Fibroblast of the conjunctiva (primary cell): ENCODE measurements around the gene CREG1.
"Not testable (repeated sequence)": the region's sequence is repeated elsewhere in the genome, so short reads cannot be mapped to it uniquely, and the experiment has no call there.

Source experiments
- DNase-seq: peaks from one replicate; pipeline ENCODE4 v3.0.0-alpha.2; 2010; ENCODE audit warnings: low read depth

Gene CREG1

DNA sequence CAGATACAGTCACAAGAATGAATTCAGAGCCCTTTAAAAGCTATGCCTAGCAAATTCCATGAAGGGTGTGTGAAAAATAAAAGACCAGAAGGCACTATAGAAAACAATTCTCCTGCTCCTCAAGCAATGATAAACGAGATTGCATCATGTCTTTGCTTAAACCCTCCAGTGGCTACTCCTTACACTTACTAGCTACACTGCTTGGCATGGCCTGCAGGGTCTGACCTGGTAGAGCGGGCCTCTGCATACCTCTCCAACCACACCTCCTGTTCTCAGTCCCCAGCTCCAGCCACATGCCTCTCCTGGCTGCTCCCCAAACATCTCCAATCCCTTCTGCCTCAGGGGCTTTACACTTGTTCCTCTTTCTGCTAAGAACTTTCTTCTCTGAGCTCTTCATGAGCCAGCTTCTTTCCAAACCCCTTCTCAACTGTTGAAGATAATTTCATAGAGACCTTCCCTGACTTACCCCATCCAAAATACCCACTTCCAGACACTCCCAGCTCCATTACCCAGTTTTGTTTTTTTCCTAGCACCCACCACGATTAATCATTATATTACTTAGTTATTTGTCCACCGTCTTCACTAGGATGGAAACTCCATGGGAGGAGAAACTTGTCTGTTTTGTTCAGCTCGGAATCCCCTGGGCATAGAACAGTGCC is 11.2 kb upstream of the CREG1 start:
- no peak for DNase-seq

DNA sequence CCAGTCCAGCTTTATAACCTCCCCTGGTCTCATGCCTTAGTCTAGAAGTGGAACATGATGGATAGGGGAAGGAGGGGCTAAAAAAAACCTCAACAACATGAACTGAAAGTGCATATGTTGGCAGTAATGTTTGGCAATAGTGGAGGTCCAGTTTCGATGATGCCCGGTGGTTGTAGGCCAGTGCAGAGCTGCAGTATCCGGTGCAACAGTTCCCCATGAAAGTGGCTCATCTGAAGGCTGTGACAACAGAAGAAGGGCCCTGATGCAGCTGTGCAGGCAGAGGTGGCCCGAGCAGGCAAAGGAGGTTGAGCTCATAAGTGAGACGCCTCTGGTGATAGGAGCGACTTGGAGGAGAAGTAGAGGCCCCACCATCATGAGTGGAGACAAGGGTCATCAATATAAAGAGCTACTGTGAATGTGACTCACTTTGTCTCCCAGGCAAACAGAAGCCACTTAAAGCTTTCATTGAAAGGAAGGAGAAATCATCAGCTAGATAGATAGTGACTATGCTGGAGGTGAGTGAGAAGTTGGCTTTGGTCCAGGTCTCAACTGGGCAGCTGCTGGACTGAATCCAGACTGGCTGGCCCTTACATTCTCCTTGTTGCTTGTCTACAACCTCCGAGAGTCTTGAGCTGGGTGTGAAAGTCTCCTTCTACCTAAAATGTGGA is 10.2 kb upstream of the CREG1 start:
- DNase-seq: no peak

DNA sequence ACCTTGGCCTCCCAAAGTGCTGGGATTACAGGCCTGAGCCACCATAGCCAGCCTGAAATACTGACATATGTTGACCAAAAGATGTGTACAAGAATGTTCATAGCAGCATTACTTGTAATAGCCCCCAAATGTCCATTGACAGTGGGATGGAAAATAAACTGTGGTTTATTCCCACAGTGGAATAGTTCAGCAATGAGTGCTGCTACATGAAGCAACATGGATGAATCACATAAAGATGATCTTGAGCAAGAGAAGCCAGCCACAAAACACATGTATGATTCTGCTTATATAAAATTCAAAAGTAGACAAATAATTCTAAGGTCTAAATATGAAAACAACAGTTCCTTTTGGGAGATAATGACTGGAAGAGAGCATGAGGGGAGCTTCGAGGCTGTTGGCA is 9.1 kb upstream of the CREG1 start:
- DNase-seq: no peak

DNA sequence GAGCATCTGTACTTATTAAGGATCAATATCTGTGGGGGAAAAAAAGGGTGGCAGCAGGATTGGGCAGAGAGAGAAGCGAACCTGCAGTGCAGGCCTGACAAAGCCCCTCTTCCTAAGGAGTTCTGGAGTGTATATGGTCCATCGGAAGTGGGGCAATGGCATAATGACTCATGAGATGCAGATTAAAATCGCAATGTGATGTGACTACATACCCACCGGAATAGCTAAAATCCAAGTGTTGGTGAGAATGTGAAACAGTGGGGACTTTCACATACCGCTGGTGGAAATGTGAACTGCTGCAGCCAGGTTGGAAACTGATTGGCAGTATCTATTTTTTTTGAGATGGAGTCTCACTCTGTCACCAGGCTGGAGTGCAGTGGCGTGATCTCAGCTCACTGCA is 8.2 kb upstream of the CREG1 start:
- DNase-seq: no peak

DNA sequence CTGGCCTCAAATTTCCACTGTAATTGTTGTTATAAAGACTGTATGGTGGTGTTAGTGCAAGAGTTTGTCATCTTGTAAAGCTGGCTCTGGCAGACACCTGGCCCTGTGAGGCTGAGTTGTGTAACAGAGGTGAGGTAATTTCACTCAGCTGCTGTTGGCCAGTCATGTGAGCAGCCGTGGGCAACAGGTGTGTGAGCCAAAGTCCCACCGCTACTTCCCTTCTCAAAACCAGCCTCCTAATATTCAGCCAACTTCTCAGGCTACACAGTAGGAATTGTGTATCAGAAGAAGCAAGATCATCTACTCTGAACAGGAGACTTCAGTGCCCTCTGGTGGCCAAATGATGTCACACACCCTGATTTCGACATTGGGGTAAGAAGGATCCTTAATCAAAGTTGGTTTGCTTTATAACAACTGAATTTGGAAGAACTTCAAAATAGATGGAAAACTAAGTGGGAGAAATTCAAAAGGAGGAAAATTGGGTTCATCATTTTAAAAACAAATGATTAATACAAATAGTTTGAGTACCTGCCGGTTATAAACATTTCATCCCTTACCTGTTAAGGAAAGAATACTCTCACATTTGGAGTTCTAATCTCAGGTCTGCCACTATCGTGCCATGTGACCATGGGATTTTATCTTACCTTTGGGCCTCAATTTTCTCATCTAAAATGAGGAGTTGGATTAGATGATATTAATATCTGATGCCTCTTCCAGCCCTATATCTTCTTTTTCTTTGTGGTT is 2.6 kb upstream of the CREG1 start:
- peak; percentile 57 for DNase-seq

DNA sequence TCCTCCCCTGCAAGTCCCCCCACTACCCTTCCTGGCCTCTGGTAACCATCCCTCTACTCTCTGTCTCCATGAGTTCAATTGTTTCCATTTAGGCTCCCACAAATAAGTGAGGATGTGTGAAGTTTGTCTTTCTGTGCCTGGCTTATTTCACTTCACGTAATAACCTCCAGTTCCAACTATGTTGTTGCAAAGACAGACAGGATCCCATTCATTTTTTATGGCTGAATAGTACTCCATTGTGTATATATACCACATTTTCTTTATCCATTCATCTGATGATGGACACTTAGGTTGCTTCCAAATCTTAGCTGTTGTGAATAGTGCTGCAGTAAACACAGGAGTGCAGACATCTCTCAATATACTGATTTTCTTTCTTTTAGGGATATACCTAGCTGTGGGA is 1.5 kb upstream of the CREG1 start:
- not testable (repeated sequence) for DNase-seq

DNA sequence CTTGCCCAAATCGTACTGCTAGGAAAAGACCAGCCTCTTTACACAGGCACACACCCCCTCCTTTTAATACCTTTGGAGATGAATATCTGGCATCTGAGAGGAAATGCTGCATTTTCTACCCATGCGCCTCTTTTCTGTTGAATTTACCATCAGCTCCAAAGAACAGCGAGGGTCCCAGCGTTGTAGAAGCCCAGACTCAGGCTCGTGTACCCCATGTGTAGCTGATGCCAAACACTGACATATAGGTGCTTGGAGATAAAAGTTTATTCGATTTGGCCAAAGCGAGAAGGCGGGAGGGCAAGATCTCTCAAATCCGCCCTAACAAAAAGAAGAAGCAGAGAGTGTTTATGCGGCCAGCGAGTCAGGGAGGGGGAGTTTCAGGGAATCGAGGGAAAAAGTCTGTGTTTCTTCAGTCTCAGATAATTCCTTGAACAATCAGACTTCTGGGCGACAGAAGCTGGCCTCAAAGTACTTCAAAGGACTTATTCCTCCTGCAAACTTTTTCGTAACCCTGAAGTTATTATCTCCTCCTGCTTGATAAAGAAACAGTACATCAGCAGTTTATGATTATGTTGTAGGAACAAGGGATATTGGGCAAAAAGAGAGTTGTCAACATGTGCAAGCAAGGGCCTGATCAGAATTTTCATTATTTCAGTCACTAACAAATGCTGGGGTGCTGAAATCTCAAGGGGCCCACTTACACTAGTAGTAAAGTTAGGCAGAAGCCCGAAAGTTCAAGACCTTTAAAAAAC is 642 bp upstream of the CREG1 start:
- DNase-seq: no peak

DNA sequence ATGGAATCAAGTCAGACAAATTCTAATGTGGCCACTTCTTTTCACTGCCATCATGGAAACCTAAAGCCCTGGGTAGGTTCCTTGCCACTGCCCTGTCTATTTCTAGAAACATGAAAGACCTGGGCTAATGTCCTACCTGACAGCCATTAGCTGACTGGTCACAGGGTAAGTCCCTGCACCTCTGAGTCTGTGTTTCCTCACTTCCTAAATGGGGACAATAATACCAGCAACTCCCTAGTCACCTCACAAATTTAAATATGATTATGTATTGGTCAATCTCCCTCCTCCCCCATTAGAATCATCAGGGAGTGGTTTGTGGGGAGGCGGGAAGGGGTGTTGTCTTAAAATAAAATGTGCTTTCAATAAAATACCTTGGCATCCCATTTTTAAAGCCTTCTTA is 2.2 kb downstream of the CREG1 start:
- no peak for DNase-seq

DNA sequence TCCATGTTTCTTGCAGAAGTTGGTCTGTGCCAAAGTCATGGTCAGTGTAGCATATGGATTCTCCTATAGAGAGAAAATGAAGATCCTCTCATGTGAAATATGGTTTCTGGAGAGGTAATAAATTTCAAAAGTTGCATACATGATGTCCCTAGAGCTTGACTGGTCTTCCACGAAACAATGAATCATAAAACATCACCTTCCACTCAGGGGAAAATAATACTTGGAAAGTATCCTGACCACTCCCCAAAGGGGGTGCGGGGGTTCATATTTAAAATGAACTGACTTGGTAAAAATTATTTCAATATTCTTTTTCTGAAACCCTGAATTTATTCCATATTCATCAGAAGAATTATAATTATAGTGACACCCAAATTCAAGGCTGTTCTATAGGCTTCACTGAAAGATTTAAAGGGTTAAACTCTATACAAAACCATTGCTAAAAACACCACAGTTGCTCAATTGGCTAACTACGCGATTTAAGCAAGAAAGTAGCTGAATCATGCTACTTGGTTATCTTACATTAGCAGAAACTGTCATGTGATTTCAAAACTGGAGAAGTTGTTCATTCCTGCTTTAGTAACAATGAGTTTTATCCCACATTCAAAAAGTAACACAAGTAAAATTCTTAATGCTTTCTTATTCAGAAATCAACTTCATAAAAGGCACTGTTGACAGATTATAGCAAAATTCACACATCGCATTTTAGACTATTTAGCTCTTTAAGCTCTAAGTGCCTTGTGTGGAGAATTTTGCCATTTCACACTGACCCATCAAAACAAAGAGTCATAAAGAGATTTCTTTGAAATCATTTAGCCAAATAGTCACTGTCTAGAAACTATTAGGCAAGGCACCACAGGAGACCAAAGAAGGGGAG is 5.3 kb downstream of the CREG1 start:
- DNase-seq: peak; percentile 28

DNA sequence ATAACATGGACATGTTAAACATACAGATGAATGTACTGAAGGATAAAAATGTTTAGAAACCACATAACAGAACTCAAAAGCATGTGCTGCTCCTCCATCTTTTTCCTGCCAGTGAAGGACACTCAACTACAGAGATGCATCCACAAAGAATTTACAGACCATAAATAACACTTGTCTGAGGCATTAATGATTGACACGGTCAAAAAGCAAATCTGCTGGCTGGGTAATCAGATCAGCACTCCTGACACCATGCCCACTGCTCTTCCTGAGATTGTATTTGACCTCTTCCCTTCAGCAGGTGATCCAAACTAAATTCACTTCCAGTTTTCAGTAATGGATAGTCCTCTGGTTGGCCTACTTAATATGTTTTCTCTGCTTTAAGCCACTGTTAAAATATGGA is 6.6 kb downstream of the CREG1 start:
- no peak for DNase-seq

DNA sequence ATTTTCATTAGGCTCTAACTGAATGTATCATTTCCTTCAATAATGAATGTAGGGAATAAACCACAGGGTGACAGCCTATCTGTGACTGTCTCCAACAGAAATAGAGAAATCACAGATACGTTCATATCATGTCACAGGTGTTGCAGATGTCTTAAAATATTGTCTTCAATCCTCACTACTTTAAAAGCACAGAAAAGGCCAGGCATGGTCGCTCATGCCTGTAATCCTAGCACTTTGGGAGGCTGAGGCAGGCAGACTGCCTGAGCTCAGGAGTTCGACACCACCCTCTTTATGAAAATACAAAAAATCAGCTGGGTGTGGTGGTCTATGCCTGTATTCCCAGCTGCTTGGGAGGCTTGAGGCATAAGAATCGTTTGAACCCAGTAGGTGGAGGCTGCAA is 8.2 kb downstream of the CREG1 start:
- no peak for DNase-seq

DNA sequence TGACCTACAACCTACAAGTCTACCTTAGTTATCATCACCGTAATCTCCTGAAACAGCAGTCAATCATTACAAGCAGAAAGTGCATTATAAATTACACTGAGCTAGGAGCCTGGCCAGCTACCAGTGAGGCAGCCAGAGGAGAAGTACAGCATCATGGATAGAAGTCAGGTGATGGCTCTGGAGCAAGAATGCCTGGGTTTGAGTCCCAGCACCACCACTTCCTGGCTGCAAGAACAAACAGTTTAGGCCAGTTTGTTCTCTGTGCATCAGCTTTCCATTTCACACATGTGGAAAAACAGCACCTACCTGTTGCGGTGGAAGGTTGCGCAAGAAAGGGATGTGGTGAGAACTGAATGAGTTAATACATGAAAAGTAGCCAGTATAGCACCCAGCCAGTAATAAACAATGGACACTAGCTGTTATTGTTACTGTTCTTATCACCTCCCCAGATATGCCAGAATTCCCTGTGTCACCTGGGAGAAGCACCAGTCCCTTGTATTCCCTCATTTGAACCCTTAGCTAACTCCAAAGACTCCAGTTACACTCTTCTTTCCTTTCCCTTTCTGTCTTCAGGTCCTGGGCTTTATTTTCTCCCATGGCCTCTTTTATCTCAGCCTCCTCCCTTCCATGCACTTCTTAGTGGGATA is 9.0 kb downstream of the CREG1 start:
- DNase-seq: no peak

DNA sequence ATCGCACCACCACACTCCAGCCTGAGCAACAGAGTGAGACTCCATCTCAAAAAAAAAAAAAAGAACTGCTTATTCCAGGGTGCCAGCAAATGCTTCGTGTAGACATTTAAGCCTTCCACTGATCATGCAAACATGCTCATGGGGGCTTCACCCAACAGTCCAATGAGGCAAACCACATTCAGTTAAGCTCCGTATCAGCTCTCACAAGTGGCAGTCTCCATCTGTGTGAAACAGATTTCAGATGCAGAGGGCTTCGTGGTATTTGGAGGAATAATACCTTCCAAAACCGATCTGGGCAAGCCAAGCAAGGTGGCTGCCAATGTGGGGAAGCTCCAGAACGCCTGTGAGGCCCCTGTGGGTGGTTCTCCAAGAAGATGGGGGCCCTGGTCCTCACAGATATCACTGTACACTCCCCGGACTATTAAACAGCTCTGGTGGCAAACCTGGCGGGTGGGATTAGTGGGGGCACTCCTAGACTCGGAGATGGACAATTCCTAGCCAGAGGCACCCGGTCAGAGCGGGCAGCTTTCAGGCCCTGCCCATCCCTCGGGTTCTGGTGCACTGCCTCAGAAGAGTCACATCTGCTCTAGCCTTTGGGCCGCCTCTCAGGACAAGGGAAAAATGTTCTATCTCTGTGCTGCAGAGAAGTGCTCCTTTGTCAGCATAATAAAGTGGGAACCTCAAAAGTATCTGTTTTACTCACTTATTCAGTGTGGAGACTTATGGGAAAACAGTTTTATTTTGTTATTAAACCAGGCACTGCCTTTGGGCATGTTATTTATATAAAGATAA is 10.2 kb downstream of the CREG1 start:
- DNase-seq: no peak

DNA sequence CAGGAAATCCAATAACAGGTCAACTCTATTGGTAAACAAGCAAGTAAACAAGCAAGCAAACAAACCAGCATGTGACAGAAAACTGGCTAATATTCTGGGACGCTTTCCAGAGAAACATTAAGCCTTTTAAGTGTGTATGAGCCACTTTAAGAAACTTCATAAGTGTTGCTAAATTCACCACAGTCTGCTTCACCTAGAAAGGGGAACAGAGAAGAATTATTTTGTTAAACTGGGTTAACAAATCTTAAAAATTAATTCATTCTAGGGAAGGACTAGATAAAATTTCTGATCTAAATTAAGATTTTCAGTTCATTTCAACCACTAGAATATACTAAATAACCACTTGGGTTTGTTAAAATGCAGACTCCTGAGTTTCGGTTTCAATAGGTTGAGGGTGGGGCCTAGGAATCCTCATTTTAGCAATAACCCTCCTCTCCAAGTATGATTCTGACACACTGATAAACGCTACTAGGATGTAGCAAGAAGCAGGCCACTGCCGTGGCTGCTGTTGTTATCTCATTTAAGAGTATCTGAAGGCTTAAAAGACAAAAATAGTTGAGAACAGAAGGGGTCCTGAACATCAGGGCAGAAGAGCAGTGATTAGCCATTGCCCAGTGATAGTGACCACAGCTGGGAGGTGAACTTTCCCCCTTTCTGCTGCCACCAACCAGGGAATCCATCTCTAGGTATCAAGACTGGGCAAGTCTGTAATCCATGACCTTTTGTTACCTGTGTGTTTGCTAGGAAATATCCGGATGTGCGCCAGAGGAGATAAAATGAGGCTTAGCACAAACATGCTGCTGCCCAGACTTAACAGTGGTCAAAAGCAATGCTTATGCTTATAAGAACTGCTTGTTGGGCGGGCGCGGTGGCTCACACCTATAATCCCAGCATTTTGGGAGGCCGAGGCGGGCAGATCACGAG is 11.2 kb downstream of the CREG1 start:
- no peak for DNase-seq

DNA sequence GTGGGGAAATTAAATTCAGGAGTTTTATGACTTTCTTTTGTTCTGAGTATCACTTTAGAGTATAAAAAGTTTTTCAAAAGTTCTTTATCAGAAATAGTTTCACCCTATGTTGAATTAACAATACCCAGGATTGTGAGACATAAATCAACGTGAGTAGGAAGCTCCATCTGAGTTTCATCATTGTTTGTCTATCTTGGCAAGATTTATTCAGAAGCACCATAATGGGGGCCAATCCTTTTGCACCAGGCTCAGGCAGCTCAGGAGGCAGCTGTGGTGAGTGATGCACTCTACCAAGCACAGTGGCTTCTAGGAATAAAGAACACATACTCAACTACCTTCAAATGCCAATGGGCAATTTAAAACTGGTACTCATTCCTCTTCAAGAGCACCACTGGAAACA is 12.0 kb downstream of the CREG1 start:
- no peak for DNase-seq

DNA sequence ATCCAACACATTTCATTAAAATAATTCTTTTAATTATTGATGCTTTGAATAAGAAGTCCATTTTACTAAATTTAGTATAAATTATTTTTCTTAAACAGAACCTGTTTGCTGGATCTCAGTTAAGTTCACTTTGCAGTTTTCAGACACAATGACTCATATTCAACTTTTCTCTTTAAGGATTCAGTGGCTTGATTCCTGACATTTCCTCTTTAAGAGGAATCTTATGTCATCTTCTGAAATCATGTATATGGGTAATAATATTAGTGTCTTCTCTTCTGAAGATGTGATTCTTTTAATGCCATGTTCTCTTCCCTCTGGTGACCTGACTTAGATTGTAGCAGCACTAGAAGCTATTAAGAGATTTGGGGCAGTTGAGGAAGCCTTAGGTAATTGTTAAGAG is 12.6 kb downstream of the CREG1 start:
- no peak for DNase-seq

DNA sequence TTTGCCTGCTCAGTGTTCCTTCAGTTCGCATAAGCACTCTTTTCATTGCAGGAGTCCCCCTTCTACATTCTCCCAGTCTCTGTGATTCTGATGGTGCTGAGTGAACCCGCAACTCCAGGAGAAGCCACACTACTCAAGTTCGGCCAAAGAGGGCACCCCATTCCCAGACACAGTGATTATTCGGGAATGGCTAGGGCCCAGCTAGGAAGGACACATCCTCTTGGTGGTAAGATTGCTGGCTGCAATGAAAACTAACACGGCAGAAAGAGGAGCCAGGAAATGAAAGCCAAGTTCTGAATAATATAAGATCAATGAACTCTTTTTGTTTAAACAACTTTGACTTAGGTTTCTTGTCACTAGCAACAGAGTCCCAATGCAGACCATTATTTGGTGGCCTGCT is 14.9 kb downstream of the CREG1 start:
- DNase-seq: no peak

DNA sequence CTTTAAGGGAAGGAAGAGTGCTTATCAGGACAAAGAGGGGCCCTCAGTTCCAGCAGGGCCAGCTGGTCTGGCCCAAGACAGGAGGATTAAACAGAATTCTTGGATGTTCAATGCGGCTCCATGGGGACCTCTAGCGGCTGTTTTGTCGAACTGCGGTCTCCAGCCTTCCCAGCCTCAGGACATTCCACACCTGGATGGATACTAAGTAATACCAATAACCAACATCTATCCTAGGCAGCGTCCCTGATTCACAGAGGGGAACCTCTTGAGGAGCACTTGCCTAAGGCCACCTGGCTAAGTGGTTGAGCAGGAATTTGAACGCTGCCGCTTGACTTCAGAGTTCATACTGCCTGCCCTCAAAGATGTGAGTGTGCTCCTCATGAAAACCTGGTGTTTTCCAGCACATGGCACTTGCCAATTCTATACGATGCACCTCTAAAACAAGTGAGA is 19.7 kb downstream of the CREG1 start:
- DNase-seq: peak; percentile 22
